GM21825 (cell line): ENCODE measurements around the gene OVCA2.

ENCODE experiments used
- ATAC-seq: cut with Tn5 transposase; IDR thresholded peaks from one replicate; pipeline ENCODE4 v1.9.1; 2021; ENCODE audit warnings: mild to moderate bottlenecking, moderate library complexity; ENCODE audit not compliant: unreplicated experiment

Gene OVCA2

GRCh38 chr17:2063261-2064146 is 21.7 kb downstream of the OVCA2 start:
- no peak for ATAC-seq

DNA sequence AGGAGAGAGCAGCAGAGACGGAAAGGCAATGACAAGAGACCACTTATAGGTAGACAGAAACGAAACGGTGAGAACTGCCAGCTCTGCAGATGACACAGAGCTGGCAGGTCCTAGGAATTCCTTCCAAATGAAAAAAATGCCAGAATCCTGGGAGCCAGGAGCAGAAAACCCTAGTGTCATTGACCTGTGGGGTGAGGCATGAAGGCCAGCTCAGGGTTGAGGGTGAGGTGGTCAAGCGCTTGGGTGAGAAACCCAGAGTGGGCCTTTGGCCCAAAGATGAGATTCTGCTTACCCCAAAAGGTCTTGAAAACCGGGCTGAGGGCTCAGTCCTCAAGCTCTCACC is 22.3 kb downstream of the OVCA2 start:
- no peak for ATAC-seq

DNA sequence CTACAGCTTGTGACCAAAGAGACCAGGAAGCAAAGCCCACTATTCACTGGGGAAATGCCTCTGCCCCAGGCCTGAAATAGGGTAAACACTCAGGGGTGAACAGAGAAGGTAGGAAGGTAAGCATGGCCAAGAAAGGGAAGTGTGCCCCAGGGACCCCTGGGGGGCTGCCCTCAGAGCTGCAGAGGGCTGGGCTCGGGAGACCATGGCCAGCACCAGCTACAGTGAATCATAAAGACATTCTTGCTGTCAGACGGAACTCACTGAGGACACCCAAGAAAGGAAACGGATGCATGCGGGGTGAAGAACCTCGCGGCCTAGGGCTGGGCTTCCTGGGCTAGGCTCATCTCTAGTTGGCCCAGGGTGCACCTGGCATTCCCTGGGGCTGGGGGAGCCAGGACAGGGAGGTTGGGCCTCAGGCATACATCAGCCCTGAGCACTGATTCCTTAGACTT is 22.7 kb downstream of the OVCA2 start:
- no peak for ATAC-seq

DNA sequence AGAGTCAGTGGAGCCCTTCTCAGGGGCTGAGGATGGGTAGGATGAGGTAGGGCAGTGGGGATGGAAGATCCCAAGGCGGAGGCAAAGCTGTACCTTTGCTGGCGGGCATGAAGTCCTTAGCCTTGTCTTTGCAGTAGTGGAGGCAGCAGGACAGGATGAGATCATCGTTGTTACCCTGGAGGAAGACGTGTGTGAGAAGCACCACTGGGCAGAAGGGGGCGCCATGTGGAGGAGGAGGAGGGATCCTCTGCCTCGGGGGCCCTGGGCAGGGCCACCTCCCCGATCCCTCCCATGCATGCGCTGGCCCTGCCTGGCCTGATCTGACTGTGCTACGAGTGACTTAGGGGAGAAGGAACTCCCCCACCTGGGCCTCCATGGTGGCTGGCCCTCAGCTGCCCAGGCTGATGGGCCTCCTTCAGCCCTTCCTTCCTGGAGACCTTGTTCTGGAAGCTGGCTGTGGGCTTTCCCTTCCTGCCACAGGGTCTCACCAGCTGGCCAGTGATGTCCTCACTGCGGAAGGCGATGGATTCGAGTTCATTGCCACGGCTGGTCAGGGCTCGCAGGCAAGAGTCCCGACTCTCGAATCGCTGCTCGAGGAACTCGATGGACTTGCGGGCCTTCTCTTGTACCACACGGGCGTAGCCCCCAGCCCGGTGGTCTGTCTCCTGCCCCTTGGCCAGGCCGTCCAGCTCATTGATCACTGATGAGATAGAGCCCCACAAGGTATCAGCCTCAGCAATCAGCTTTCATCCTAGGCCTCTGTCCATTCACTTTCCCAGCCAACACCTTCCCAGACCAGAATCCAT is 23.4 kb downstream of the OVCA2 start:
- no peak for ATAC-seq

GRCh38 chr17:2065949-2066400 is 24.2 kb downstream of the OVCA2 start:
- ATAC-seq, result no peak

DNA sequence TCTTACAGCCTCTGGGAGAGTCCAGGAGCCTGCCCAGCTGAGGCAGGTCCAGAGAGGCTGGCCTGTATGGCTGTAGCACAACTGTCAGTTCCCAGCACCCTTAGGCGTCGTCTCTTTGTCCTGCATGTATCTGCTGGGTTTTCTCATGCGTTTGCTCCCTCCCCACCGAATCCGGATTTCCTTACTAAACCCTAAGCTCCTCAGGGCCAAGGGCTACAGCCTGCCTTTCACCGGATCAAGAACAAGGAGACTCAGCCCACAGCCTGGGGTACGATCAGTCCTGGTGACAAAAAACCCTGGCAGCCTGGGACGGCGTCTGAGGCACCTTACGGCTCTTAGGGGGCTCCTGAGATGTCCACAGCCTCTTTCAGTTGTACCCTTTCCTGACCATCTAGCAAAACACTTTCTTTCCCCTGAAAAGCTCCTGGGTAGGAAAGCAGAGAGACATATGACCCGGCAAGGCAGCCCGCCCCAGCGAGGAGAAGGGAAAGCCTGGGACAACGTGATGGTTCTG is 25.3 kb downstream of the OVCA2 start:
- no peak for ATAC-seq

DNA sequence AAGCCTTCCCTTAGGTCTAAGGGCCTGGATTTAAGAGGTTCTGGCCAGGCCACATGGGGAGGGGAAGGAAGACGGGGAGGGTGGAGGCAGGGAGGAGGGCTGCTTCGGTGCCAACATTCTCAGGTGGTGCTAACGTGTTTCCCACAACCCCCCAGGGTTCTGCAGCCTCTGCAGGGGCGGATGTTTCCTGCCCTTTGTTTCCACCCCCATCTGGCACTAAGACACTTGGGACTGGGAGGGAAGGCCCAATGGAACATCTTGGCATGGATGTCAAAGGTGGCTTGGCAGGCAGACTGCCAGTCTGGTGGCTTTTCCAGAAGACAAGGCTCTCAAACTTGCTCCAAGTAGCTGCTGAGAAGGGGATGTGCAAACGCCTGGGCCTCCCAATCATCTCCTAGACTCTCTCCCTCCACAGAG is 25.8 kb downstream of the OVCA2 start:
- ATAC-seq, result no peak

DNA sequence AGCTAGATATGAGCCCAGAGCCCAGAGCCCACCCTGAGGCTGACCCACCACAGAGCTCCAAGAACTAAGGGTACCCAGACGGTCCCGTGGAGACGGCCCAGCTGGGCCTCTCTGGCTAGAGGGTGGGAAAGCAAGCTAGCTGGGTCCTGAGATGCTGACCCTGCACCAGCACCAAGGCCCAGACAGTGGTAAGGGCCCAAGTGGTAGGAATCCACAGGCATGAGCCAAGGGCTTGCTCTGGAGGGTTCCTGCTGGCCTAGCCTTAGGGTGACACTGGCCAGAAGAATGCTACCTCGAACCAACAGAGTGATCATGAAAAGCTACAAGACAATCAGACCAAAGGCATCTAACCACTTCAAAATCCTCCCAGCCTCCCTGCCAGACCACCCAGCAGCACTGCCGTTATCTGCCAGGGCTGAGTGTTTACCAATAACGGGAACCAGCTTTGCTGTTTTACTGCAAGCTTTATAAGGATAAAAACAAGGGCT is 26.3 kb downstream of the OVCA2 start:
- ATAC-seq, result no peak

DNA sequence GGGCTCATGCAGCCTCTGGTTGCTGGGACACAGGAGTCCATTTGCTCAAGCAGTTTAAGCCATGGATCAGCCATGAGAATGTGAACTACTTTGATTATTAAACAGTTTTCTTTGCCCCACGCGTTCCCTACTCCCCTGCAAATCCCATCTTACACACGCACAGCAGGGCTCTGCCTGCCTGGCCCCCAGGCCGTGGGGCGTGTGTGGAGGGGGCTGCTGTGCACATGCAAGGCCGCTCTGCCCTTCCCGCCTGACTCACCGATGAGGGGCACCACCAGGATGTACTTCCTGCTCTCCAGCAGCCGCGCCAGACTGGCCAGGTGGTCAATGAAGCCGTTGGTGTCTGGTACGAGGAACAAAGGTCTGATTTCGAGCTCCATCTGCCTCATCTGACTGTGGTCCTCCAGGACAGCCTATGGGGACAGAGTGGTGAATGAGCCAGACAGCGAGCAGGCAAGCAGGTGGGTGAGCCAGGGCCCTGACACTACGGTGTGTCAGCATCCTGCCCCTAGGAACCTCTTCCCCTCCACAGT is 26.8 kb downstream of the OVCA2 start:
- ATAC-seq, result no peak

DNA sequence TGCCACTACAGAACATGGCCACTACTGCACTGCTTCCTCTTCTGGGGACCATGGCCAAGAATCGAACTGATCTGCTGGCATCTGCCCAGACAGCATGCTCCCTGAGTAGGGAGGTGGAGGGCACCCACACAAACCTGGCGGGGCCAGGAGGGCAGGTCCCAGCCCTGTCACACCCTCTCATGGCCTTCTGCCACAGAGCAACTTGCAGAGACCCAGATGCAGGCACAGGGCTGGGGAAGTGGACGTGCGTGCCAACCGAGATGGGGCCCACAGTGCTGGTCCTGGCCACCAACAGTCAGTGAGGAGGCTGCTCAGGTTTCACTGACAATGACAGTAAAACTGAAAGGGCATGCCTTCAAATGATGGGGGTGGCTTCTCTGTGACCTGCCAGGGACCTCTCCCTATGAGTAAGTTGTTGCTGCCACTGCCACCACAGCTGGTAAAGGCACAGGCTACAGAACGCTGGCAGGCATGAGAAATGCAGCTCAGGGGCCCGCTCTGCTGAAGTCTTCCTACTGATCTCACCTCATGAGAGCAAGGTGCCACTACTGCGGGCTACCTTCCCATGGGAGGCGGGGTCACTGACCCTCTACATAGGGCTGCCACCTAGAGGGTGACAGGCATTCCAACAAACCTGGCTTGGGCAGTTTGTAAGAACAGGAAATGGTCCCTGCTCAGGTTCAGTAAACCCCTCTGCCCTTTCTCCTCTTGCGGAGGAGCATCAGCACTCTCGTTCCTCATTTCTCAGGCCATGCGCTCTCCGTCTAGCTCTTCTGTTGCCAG is 28.6 kb downstream of the OVCA2 start:
- peak; percentile 73 for ATAC-seq

DNA sequence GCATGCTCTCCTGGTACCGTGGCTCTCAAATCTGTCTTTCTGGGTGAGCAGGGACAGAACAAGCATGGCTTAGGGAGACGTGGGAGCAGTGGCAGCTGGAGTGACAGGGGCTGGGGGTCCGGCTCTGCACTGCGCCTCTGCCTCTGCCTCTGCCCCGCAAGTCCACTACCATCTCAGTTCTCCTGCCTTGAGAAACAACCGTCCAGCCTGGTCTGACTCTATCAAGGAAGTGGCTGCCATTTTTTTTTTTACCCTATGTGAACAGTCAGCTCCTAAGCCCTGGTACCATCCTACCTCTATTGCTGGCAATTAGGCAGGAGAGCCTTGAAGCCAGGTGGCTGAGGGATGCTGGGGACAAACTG is 29.2 kb downstream of the OVCA2 start:
- no peak for ATAC-seq

DNA sequence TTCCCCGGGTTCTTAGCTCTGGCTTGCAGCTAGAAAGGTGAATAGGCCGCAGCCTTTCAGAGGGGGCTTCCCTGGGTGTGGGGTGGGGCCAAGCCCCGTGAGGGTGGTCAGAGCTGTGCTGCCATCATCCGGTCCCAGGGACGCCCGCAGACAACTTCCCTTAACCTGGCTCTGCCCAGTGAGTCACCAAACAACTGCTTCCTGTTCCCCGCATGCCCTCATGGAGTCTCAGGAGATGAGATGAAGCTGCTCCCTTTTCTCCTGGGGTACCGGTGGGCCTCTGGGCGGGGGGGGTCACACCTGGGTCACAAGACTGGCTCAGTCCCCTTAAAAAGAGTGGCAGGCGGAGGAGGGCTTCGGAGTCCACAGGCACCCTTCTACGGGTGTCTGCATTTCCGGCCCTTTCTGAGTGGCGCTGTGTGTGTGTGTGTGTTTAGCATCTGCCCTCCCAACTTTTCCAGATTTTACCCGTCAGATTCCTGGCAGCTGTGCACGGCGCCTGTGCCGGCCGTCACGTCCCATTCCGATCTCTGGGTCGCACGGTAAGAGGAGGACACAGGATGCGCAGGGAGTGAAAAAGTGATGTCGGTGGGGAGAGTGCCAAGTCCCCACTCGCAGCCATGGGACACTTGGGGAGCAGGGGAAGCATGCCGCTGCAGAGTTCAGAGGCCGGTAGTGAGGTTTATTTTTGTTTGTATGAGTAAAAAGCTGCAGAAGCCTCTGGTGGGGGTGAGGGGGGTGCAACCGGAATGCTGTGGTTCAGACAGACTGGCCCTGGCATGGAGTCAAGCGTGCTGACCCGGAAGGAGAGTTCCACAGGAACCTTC is 29.8 kb downstream of the OVCA2 start:
- ATAC-seq, result no peak

GRCh38 chr17:2074919-2075318 is 33.1 kb downstream of the OVCA2 start:
- ATAC-seq, result no peak

GRCh38 chr17:2075336-2076086 is 33.7 kb downstream of the OVCA2 start:
- no peak for ATAC-seq

- ATAC-seq, result no peak
Observed at GRCh38 chr17:2076087-2076984, 34.5 kb downstream of the OVCA2 start.

GRCh38 chr17:2077040-2077439 is 35.2 kb downstream of the OVCA2 start:
- ATAC-seq, result no peak

DNA sequence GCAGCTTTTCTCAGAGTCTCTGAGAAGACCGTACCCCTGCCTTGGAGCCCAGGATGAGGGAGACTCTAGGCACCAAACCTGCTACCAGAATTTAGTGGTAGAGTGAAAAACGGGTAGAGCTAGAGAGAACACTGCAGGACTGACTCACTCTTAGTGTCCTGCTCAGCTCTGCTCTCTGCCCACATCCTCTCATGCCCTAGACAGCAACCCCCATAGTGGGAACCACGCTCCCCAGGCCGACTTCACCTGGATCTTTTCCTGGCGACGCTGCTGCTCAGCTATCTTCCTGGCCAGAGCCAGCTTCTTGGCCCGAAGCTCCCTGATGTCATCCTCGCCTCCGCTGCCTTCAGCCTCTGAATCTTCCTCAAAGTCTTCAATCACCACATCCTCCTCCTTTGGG is 39.7 kb downstream of the OVCA2 start:
- ATAC-seq, result no peak
